Gastroesophageal sphincter (tissue), 4 donors: ENCODE data around the gene SPCS1. TPM values are rescaled to one million over a fixed set of nuclear protein-coding genes. Genes with fewer than 3 reads are reported as not detected.

Source experiments
- ATAC-seq: fragments of 150-250 bp; one replicate; pipeline ENCODE4 v1.9.1; 2016; ENCODE audit warnings: mild to moderate bottlenecking, moderate library complexity
- H3K27ac ChIP-seq, 4 donors: fragments of 200-600 bp; sonication (generic) in 3 of 4; 1 replicate in 3 of 4; 2 replicates in 1 of 4; pipeline ENCODE4 v1.5.1; 2016 to 2019
- H3K27me3 ChIP-seq: fragments of 200-600 bp; sonication (generic); one replicate; pipeline ENCODE4 v1.5.1; 2019
- H3K36me3 ChIP-seq, 2 donors: fragments of 200-600 bp; sonication (generic); one replicate each; pipeline ENCODE4 v1.5.1; 2019; ENCODE audit warnings: control low read depth in 1 of 2
- H3K4me1 ChIP-seq, 3 donors: fragments of 200-600 bp; sonication (generic); 1 replicate in 2 of 3; 2 replicates in 1 of 3; pipeline ENCODE4 v1.5.1; 2016 to 2019; ENCODE audit warnings: control low read depth in 2 of 3
- H3K4me3 ChIP-seq, 2 donors: fragments of 200-600 bp; sonication (generic); one replicate each; pipeline ENCODE4 v1.5.1; 2019; ENCODE audit warnings: mild to moderate bottlenecking in 1 of 2, moderate library complexity in 1 of 2
- H3K9me3 ChIP-seq, 3 donors: fragments of 200-600 bp; sonication (generic); one replicate each; pipeline ENCODE4 v1.5.1; 2017 to 2019; ENCODE audit warnings: control low read depth in 2 of 3
- CTCF ChIP-seq, 4 experiments: fragments of 200-600 bp in 2 of 4; fragments of 450-650 bp in 2 of 4; sonication (generic) in 1 of 4; IDR thresholded peaks; one replicate each; pipeline ENCODE4 v1.5.1; 2017 to 2019; ENCODE audit warnings: antibody characterized with exemption in 4 of 4, mild to moderate bottlenecking in 2 of 4, moderate library complexity in 2 of 4
- EP300 ChIP-seq: sonication (generic); formaldehyde crosslinking; IDR thresholded peaks from one replicate; pipeline ENCODE4 v1.6.1; 2017; ENCODE audit warnings: antibody characterized with exemption, mild to moderate bottlenecking
- POLR2A ChIP-seq, 2 donors: fragments of 450-650 bp; IDR thresholded peaks; one replicate each; pipeline ENCODE4 v1.6.1; 2017; ENCODE audit warnings: antibody characterized with exemption in 2 of 2, mild to moderate bottlenecking in 2 of 2, moderate library complexity in 1 of 2
- POLR2AphosphoS5 ChIP-seq: sonication (generic); formaldehyde crosslinking; IDR thresholded peaks from one replicate; pipeline ENCODE4 v1.6.1; 2017; ENCODE audit warnings: antibody characterized with exemption
- WGBS, 2 donors: methylation state at CpG; one replicate each; pipeline ENCODE4 v1.1.5; 2018; ENCODE audit warnings: low coverage in 1 of 2; 5-methylcytosine and 5-hydroxymethylcytosine counted together
- total RNA-seq, 4 donors: library from RNA; depleted of rRNA; stranded (reverse); fragments of >200 nt; gene quantifications; one replicate each; pipeline ENCODE4 v1.1.0, GENCODE V29; 2016

Gene SPCS1
- total RNA-seq, 4 donors from 2014 or later = 66.5 to 159 (median 88.2) TPM

GRCh38 chr3:52704611-52705437, 1.1 kb upstream of the SPCS1 start:
- 0 to 3% methylated on average over 2 to 10 of the region's 22 CpGs for WGBS, 2 donors
- Histone ChIP-seq H3K27me3 (no peaks in the 10 kb centered on the region), H3K36me3 (peaks cover 0 to 28% of the 10 kb centered on the region in 2 donors), H3K27ac (peak overlapping the region; percentile 59 to 94 (median 93)), H3K4me1 (peaks cover 4 to 57% (median 22%) of the 10 kb centered on the region in 3 donors), H3K9me3 (no peaks in the 10 kb centered on the region), H3K4me3 (peak overlapping the region; percentile 73 to 91)
- peak; percentile 10 for ATAC-seq
- no peak for TF ChIP-seq POLR2A (IDR thresholded peaks at IDR 0.05)
- TF ChIP-seq CTCF (IDR thresholded peaks at IDR 0.05) = no peak
- no peak for TF ChIP-seq EP300
- TF ChIP-seq POLR2AphosphoS5 = no peak

- TF ChIP-seq CTCF (IDR thresholded peaks at IDR 0.05) (no peak), POLR2A (IDR thresholded peaks at IDR 0.05) (peak; percentile 38 to 67)
- no CpG with 5 or more reads among the region's 25 CpGs for WGBS, 2 donors
- peak overlapping the region; percentile 59 to 94 (median 93) for H3K27ac ChIP-seq
- peaks cover 4 to 56% (median 22%) of the 10 kb centered on the region in 3 donors for H3K4me1 ChIP-seq
- peak overlapping the region; percentile 73 to 91 for H3K4me3 ChIP-seq
- H3K36me3 ChIP-seq = peaks cover 0 to 30% of the 10 kb centered on the region in 2 donors
- H3K9me3 ChIP-seq = no peaks in the 10 kb centered on the region
- H3K27me3 ChIP-seq = no peaks in the 10 kb centered on the region
- no peak for ATAC-seq
Observed at GRCh38 chr3:52705438-52705687, 543 bp upstream of the SPCS1 start.

- 68 to 90% methylated on average over 3 of the region's 4 CpGs for WGBS, 2 donors
- no peaks in the 10 kb centered on the region for H3K27me3 ChIP-seq
- peak overlapping the region in 1 of 2 donors; percentile 91 for H3K4me3 ChIP-seq
- TF ChIP-seq CTCF (IDR thresholded peaks at IDR 0.05) = no peak
- H3K9me3 ChIP-seq = no peaks in the 10 kb centered on the region
- peaks cover 0 to 44% of the 10 kb centered on the region in 2 donors for H3K36me3 ChIP-seq
- no peak for ATAC-seq
- peaks cover 4 to 44% (median 22%) of the 10 kb centered on the region in 3 donors for H3K4me1 ChIP-seq
- H3K27ac ChIP-seq = peak overlapping the region in 1 of 4 donors; percentile 94
Observed at GRCh38 chr3:52707585-52707984, 1.7 kb downstream of the SPCS1 start.

GRCh38 chr3:52710512-52710911, 4.6 kb downstream of the SPCS1 start:
- Histone ChIP-seq H3K4me3 (no peak overlapping the region), H3K27me3 (no peaks in the 10 kb centered on the region), H3K9me3 (no peaks in the 10 kb centered on the region), H3K27ac (no peak overlapping the region), H3K4me1 (peaks cover 4 to 27% (median 8%) of the 10 kb centered on the region in 3 donors), H3K36me3 (peaks cover 0 to 47% of the 10 kb centered on the region in 2 donors)
- TF ChIP-seq CTCF (IDR thresholded peaks at IDR 0.05) (no peak), EP300 (no peak), POLR2A (IDR thresholded peaks at IDR 0.05) (no peak), POLR2AphosphoS5 (no peak)
- 75 to 84% methylated on average over 1 to 2 of the region's 2 CpGs for WGBS, 2 donors
- no peak for ATAC-seq
